H9 (cell line): ENCODE results near the gene OR5B12. TPM values are rescaled to one million over a fixed set of nuclear protein-coding genes. Genes with fewer than 3 reads are reported as not detected.

Experiments used
- DNase-seq: peaks from one replicate; pipeline ENCODE4 v3.0.0-alpha.2; 2017
- H2AFZ ChIP-seq: one replicate; pipeline ENCODE4 v1.6.1; 2013; ENCODE audit warnings: mild to moderate bottlenecking, low read length, control low read depth, moderate library complexity
- H2AK5ac ChIP-seq: 2 replicates; pipeline ENCODE4 v1.6.1; 2013; ENCODE audit warnings: low read length, control low read depth, mixed read lengths; ENCODE audit not compliant: insufficient read length
- H2BK120ac ChIP-seq: one replicate; pipeline ENCODE4 v1.6.1; 2013; ENCODE audit warnings: low read depth, mild to moderate bottlenecking, low read length, control low read depth, inconsistent platforms; ENCODE audit not compliant: poor library complexity, severe bottlenecking
- H2BK12ac ChIP-seq: 2 replicates; pipeline ENCODE4 v1.6.1; 2013; ENCODE audit warnings: low read length, control low read depth, mixed read lengths, low read depth; ENCODE audit not compliant: insufficient read length
- H2BK15ac ChIP-seq: 2 replicates; pipeline ENCODE4 v1.6.1; 2013; ENCODE audit warnings: low read depth, low read length, control low read depth
- H2BK20ac ChIP-seq: one replicate; pipeline ENCODE4 v1.6.1; 2013; ENCODE audit warnings: low read depth, mild to moderate bottlenecking, low read length, control low read depth, inconsistent platforms; ENCODE audit not compliant: poor library complexity, severe bottlenecking
- H2BK5ac ChIP-seq: 2 replicates; pipeline ENCODE4 v1.6.1; 2013; ENCODE audit warnings: low read length, control low read depth, mixed read lengths; ENCODE audit not compliant: insufficient read length
- H3K14ac ChIP-seq: 2 replicates; pipeline ENCODE4 v1.6.1; 2013; ENCODE audit warnings: low read length, control low read depth; ENCODE audit not compliant: insufficient read depth
- H3K18ac ChIP-seq: 2 replicates; pipeline ENCODE4 v1.6.1; 2013; ENCODE audit warnings: low read depth, mild to moderate bottlenecking, mixed read lengths, low read length, control low read depth; ENCODE audit not compliant: insufficient read length
- H3K23ac ChIP-seq: 2 replicates; pipeline ENCODE4 v1.6.1; 2013; ENCODE audit warnings: low read length, control low read depth, mixed read lengths, low read depth; ENCODE audit not compliant: insufficient read length
- H3K23me2 ChIP-seq: 2 replicates; pipeline ENCODE4 v1.6.1; 2013; ENCODE audit warnings: low read depth, mild to moderate bottlenecking, mixed read lengths, low read length, control low read depth; ENCODE audit not compliant: insufficient read length, poor library complexity, severe bottlenecking
- H3K27ac ChIP-seq: 2 replicates; pipeline ENCODE4 v1.5.1; 2013; ENCODE audit warnings: low read length, control low read depth, mixed read lengths, low read depth; ENCODE audit not compliant: insufficient read length
- H3K27me3 ChIP-seq: 2 replicates; pipeline ENCODE4 v1.6.1; 2013; ENCODE audit warnings: low read length, control low read depth, inconsistent platforms; ENCODE audit not compliant: insufficient read depth
- H3K4ac ChIP-seq: 2 replicates; pipeline ENCODE4 v1.6.1; 2013; ENCODE audit warnings: low read depth, mild to moderate bottlenecking, control low read depth, inconsistent platforms, low read length, moderate library complexity
- H3K4me1 ChIP-seq: 2 replicates; pipeline ENCODE4 v1.6.1; 2013; ENCODE audit warnings: low read length, control low read depth, inconsistent platforms; ENCODE audit not compliant: insufficient read depth
- H3K4me2 ChIP-seq: 2 replicates; pipeline ENCODE4 v1.6.1; 2013; ENCODE audit warnings: low read length, control low read depth, mixed read lengths; ENCODE audit not compliant: insufficient read length, insufficient read depth
- H3K56ac ChIP-seq: 2 replicates; pipeline ENCODE4 v1.6.1; 2013; ENCODE audit warnings: low read depth, mild to moderate bottlenecking, mixed read lengths, low read length, control low read depth; ENCODE audit not compliant: insufficient read length
- H3K79me1 ChIP-seq: 2 replicates; pipeline ENCODE4 v1.6.1; 2013; ENCODE audit warnings: low read depth, mild to moderate bottlenecking, moderate library complexity, low read length, control low read depth, inconsistent platforms; ENCODE audit not compliant: insufficient read depth, poor library complexity, severe bottlenecking
- H3K79me2 ChIP-seq: 2 replicates; pipeline ENCODE4 v1.6.1; 2013; ENCODE audit warnings: low read length, control low read depth, inconsistent platforms; ENCODE audit not compliant: insufficient read depth
- H3K9ac ChIP-seq: 2 replicates; pipeline ENCODE4 v1.6.1; 2013; ENCODE audit warnings: low read length, control low read depth, mixed read lengths; ENCODE audit not compliant: insufficient read length; ENCODE audit errors: extremely low read depth
- H3K9me3 ChIP-seq: one replicate; pipeline ENCODE4 v1.6.1; 2013; ENCODE audit warnings: low read depth, low read length, inconsistent platforms; ENCODE audit not compliant: control insufficient read depth
- H3T11ph ChIP-seq: one replicate; pipeline ENCODE4 v1.6.1; 2013; ENCODE audit warnings: mild to moderate bottlenecking, low read length, control low read depth, inconsistent platforms
- H4K20me1 ChIP-seq: one replicate; pipeline ENCODE4 v1.6.1; 2013; ENCODE audit not compliant: control insufficient read depth, insufficient read length, insufficient read depth
- H4K5ac ChIP-seq: 2 replicates; pipeline ENCODE4 v1.6.1; 2013; ENCODE audit warnings: low read depth, mild to moderate bottlenecking, mixed read lengths, low read length, control low read depth; ENCODE audit not compliant: insufficient read length
- H4K8ac ChIP-seq: replicated peaks from 2 replicates; pipeline ENCODE4 v1.6.1; 2013; ENCODE audit warnings: low read length, control low read depth, mixed read lengths, low read depth; ENCODE audit not compliant: insufficient read length
- H4K91ac ChIP-seq: 2 replicates; pipeline ENCODE4 v1.6.1; 2013; ENCODE audit warnings: low read depth, mild to moderate bottlenecking, moderate library complexity, mixed read lengths, low read length, control low read depth; ENCODE audit not compliant: insufficient read length
- H3K27ac Mint-ChIP-seq, 3 experiments: 2 replicates in 2 of 3; 3 replicates in 1 of 3; pipeline ENCODE4 v1.8.0; 2020 to 2021; ENCODE audit warnings: mixed read lengths in 3 of 3, mild to moderate bottlenecking in 1 of 3, moderate library complexity in 1 of 3
- H3K27me3 Mint-ChIP-seq: 2 replicates; pipeline ENCODE4 v1.8.0; 2021; ENCODE audit warnings: low read depth, mild to moderate bottlenecking, moderate library complexity, mixed read lengths
- H3K36me3 Mint-ChIP-seq, 3 experiments: 2 replicates in 2 of 3; 3 replicates in 1 of 3; pipeline ENCODE4 v1.8.0; 2020 to 2021; ENCODE audit warnings: low read depth in 3 of 3, mixed read lengths in 3 of 3; ENCODE audit not compliant: insufficient read depth in 1 of 3
- H3K4me1 Mint-ChIP-seq, 2 experiments: 2 replicates each; pipeline ENCODE4 v1.8.0; 2020; ENCODE audit warnings: mixed read lengths in 2 of 2
- H3K4me3 Mint-ChIP-seq, 2 experiments: 2 replicates in 1 of 2; 3 replicates in 1 of 2; pipeline ENCODE4 v1.8.0; 2020 to 2021; ENCODE audit warnings: mild to moderate bottlenecking in 2 of 2, mixed read lengths in 2 of 2, moderate library complexity in 1 of 2
- H3K9me3 Mint-ChIP-seq, 2 experiments: 2 replicates in 1 of 2; 3 replicates in 1 of 2; pipeline ENCODE4 v1.8.0; 2020; ENCODE audit warnings: mild to moderate bottlenecking in 2 of 2, mixed read lengths in 2 of 2, moderate library complexity in 1 of 2
- WGBS: extraction: QIAGEN DNeasy Blood & Tissue Kit; methylation state at CpG from one replicate; pipeline ENCODE4 v1.1.7; 2013; ENCODE audit warnings: missing lambda C conversion rate, low lambda C conversion rate, mixed read lengths; ENCODE audit not compliant: insufficient read length; ENCODE audit errors: extremely low coverage; 5-methylcytosine and 5-hydroxymethylcytosine counted together
- total RNA-seq: library from RNA; stranded (reverse); gene quantifications from 2 replicates; pipeline ENCODE4 v1.2.1, GENCODE V29; 2021
- TF ChIP-seq, protein P1 (sequence below): fragments of 200-600 bp; sonication (generic); conservative IDR thresholded peaks from 3 replicates; pipeline ENCODE4 v1.8.0; 2021; ENCODE audit warnings: antibody characterized with exemption, mild to moderate bottlenecking

OR5B12 gene
- total RNA-seq, 1 experiment from 2014 or later, result not detected

DNA sequence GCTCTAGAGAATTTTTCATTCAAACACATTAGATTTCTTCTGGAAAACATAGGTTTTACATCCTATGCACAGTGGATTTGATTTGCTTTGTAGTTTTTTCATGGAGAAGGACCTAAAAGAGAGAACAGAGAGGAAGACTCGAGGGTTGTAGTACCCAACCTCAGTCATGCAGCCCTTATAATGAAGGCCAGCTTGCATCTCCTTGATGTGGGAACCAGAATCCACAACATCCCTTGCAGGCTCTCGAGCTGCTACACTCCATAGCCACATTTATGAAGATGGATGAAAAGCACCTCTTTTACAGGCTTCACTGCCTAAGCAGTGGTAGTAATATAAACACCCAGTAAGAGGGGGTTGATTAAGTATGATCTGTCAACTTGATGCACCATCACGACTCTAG is 9.5 kb upstream of the OR5B12 start:
- Histone ChIP-seq H3K23me2 (no peaks in the 10 kb centered on the region), H3T11ph (no peak overlapping the region), H2AFZ (no peak overlapping the region), H2BK12ac (no peak overlapping the region), H3K4me2 (no peak overlapping the region), H3K27me3 (no peaks in the 10 kb centered on the region), H3K4ac (no peak overlapping the region), H3K79me1 (no peaks in the 10 kb centered on the region), H4K5ac (no peak overlapping the region), H4K91ac (no peak overlapping the region), H2BK5ac (no peak overlapping the region), H2BK15ac (no peak overlapping the region), H4K20me1 (no peaks in the 10 kb centered on the region), H3K4me1 (no peaks in the 10 kb centered on the region), H3K18ac (no peak overlapping the region), H3K14ac (no peak overlapping the region), H3K23ac (no peak overlapping the region), H3K79me2 (no peaks in the 10 kb centered on the region), H2AK5ac (no peak overlapping the region), H3K9me3 (no peaks in the 10 kb centered on the region), H2BK20ac (no peak overlapping the region), H2BK120ac (no peak overlapping the region), H4K8ac (no peak overlapping the region), H3K9ac (no peak overlapping the region), H3K56ac (no peak overlapping the region), H3K27ac (no peak overlapping the region)
- TF ChIP-seq, protein P1, sequence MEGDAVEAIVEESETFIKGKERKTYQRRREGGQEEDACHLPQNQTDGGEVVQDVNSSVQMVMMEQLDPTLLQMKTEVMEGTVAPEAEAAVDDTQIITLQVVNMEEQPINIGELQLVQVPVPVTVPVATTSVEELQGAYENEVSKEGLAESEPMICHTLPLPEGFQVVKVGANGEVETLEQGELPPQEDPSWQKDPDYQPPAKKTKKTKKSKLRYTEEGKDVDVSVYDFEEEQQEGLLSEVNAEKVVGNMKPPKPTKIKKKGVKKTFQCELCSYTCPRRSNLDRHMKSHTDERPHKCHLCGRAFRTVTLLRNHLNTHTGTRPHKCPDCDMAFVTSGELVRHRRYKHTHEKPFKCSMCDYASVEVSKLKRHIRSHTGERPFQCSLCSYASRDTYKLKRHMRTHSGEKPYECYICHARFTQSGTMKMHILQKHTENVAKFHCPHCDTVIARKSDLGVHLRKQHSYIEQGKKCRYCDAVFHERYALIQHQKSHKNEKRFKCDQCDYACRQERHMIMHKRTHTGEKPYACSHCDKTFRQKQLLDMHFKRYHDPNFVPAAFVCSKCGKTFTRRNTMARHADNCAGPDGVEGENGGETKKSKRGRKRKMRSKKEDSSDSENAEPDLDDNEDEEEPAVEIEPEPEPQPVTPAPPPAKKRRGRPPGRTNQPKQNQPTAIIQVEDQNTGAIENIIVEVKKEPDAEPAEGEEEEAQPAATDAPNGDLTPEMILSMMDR, result no peak
- Mint-ChIP-seq H3K36me3 (peaks cover 0 to 10% (median 8%) of the 10 kb centered on the region in 3 experiments; a peak in 3 of 7 replicates), H3K4me3 (no peak overlapping the region), H3K27me3 (peaks cover 2% of the 10 kb centered on the region; the same call in 1 of the 2 replicates), H3K27ac (no peak overlapping the region), H3K4me1 (no peaks in the 10 kb centered on the region), H3K9me3 (peaks cover 14 to 40% of the 10 kb centered on the region in 2 experiments)
- no CpG with 5 or more reads among the region's 3 CpGs for WGBS
- no peak for DNase-seq
